ENCODE results near the gene CD163L1. TPM values are rescaled to one million over a fixed set of nuclear protein-coding genes. Genes with fewer than 3 reads are reported as not detected.

CD163L1 gene
- total and polyA plus RNA-seq, 2 donors (not counting 1 experiment from before 2014, with no cell fraction given), result 0.33 to 0.78 TPM

- Histone ChIP-seq H3K79me2 (ENCODE audit: control insufficient read depth, insufficient read depth, low read length) (no peaks in the 10 kb centered on the region), H3K9me3 (ENCODE audit: control insufficient read depth, insufficient read depth, low read depth, low read length) (no peaks in the 10 kb centered on the region), H3K4me1 (ENCODE audit: control insufficient read depth, extremely low read depth, insufficient read depth, low read length) (no peaks in the 10 kb centered on the region), H3K36me3 (ENCODE audit: control insufficient read depth, insufficient read depth, low read length) (no peaks in the 10 kb centered on the region), H4K20me1 (ENCODE audit: control insufficient read depth, extremely low read depth, insufficient read depth, low read length) (no peaks in the 10 kb centered on the region), H3K9ac (ENCODE audit: insufficient read depth, low read length) (no peak overlapping the region), H3K27ac (ENCODE audit: insufficient read depth, low read length) (no peak overlapping the region), H3K27me3 (ENCODE audit: control insufficient read depth, insufficient read depth, low read length) (no peaks in the 10 kb centered on the region), H2AFZ (ENCODE audit: low read length) (no peak overlapping the region), H3K4me3 (replicated peaks in 1 of 4; ENCODE audit: control extremely low read depth in 1 of 4, insufficient read depth in 1 of 4, low read depth in 3 of 4, low read length in 4 of 4) (no peak overlapping the region), H3K4me2 (ENCODE audit: extremely low read depth, insufficient read depth, low read length) (no peak overlapping the region)
- DNase-seq (ENCODE audit: low read depth in 2 of 2), result no peak
- TF ChIP-seq EZH2 (IDR thresholded peaks at IDR 0.05; ENCODE audit: low read length, missing control alignments) (no peak), CTCF (conservative IDR thresholded peaks at IDR 0.05 in 1 of 2, IDR thresholded peaks at IDR 0.05 in 1 of 2; ENCODE audit: low read depth in 1 of 2, low read length in 2 of 2) (no peak)
Measured at GRCh38 chr12:7472060-7472459, 28.1 kb upstream of the CD163L1 start.

GRCh38 chr12:7460375-7461259, 16.7 kb upstream of the CD163L1 start:
- H3K9ac ChIP-seq (ENCODE audit: insufficient read depth, low read length), result no peak overlapping the region
- no peak overlapping the region for H3K27ac ChIP-seq (ENCODE audit: insufficient read depth, low read length)
- TF ChIP-seq CTCF (conservative IDR thresholded peaks at IDR 0.05 in 1 of 2, IDR thresholded peaks at IDR 0.05 in 1 of 2; ENCODE audit: low read depth in 1 of 2, low read length in 2 of 2) (peak; percentile 92 to 97), EZH2 (IDR thresholded peaks at IDR 0.05; ENCODE audit: low read length, missing control alignments) (no peak)
- H3K36me3 ChIP-seq (ENCODE audit: control insufficient read depth, insufficient read depth, low read length), result no peaks in the 10 kb centered on the region
- H3K27me3 ChIP-seq (ENCODE audit: control insufficient read depth, insufficient read depth, low read length), result no peaks in the 10 kb centered on the region
- H3K9me3 ChIP-seq (ENCODE audit: control insufficient read depth, insufficient read depth, low read depth, low read length), result no peaks in the 10 kb centered on the region
- H2AFZ ChIP-seq (ENCODE audit: low read length), result no peak overlapping the region
- no peaks in the 10 kb centered on the region for H4K20me1 ChIP-seq (ENCODE audit: control insufficient read depth, extremely low read depth, insufficient read depth, low read length)
- DNase-seq (ENCODE audit: low read depth in 2 of 2), result peak; percentile 23 to 65
- no peak overlapping the region for H3K4me2 ChIP-seq (ENCODE audit: extremely low read depth, insufficient read depth, low read length)
- H3K4me1 ChIP-seq (ENCODE audit: control insufficient read depth, extremely low read depth, insufficient read depth, low read length), result no peaks in the 10 kb centered on the region
- H3K79me2 ChIP-seq (ENCODE audit: control insufficient read depth, insufficient read depth, low read length), result no peaks in the 10 kb centered on the region
- no peak overlapping the region for H3K4me3 ChIP-seq (replicated peaks in 1 of 4; ENCODE audit: control extremely low read depth in 1 of 4, insufficient read depth in 1 of 4, low read depth in 3 of 4, low read length in 4 of 4)

- H3K27ac ChIP-seq (ENCODE audit: insufficient read depth, low read length), result no peak overlapping the region
- no peak for DNase-seq (ENCODE audit: low read depth in 2 of 2)
- no peaks in the 10 kb centered on the region for H3K36me3 ChIP-seq (ENCODE audit: control insufficient read depth, insufficient read depth, low read length)
- no peaks in the 10 kb centered on the region for H3K9me3 ChIP-seq (ENCODE audit: control insufficient read depth, insufficient read depth, low read depth, low read length)
- H3K79me2 ChIP-seq (ENCODE audit: control insufficient read depth, insufficient read depth, low read length), result no peaks in the 10 kb centered on the region
- no peak overlapping the region for H3K4me2 ChIP-seq (ENCODE audit: extremely low read depth, insufficient read depth, low read length)
- no peaks in the 10 kb centered on the region for H3K27me3 ChIP-seq (ENCODE audit: control insufficient read depth, insufficient read depth, low read length)
- no peak overlapping the region for H2AFZ ChIP-seq (ENCODE audit: low read length)
- no peak overlapping the region for H3K4me3 ChIP-seq (replicated peaks in 1 of 4; ENCODE audit: control extremely low read depth in 1 of 4, insufficient read depth in 1 of 4, low read depth in 3 of 4, low read length in 4 of 4)
- TF ChIP-seq EZH2 (IDR thresholded peaks at IDR 0.05; ENCODE audit: low read length, missing control alignments) (no peak), CTCF (conservative IDR thresholded peaks at IDR 0.05 in 1 of 2, IDR thresholded peaks at IDR 0.05 in 1 of 2; ENCODE audit: low read depth in 1 of 2, low read length in 2 of 2) (no peak)
- no peaks in the 10 kb centered on the region for H4K20me1 ChIP-seq (ENCODE audit: control insufficient read depth, extremely low read depth, insufficient read depth, low read length)
- no peaks in the 10 kb centered on the region for H3K4me1 ChIP-seq (ENCODE audit: control insufficient read depth, extremely low read depth, insufficient read depth, low read length)
- H3K9ac ChIP-seq (ENCODE audit: insufficient read depth, low read length), result no peak overlapping the region
Measured at GRCh38 chr12:7459973-7460372, 16.0 kb upstream of the CD163L1 start.

Data from fibroblast of lung (primary cell).